HG03442 (cell line): Measurements from ENCODE around the gene ETFB.

ENCODE experiments used
- ATAC-seq: cut with Tn5 transposase; IDR thresholded peaks from one replicate; pipeline ENCODE4 v1.9.1; 2021; ENCODE audit warnings: mild to moderate bottlenecking, moderate library complexity; ENCODE audit not compliant: unreplicated experiment

ETFB gene

DNA sequence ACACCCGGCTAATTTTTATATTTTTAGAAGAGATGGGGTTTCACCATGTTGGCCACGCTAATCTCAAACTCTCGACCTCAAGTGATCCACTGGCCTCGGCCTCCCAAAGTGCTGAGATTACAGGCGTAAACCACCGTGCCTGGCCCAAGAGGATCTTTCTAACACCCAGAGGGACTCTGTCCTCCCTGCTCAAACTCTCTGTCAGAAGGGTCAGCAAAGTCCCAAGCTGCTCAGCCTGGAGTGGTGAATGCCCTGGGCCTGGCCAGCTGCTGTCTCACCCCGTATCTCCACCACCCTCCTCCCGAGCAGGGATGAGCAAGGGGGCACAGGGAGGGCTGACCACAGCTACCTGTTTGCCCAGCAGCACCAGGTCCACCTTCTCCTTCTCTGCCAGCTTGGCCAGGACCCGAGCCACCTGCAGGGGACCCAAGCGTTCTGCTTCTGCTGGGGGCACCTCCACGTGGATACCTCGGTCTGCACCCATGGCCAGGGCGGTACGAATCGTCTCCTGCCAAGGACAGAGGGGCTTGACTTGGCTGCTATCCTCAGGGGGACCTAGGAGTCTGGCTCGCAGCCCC, 13.3 kb downstream of the ETFB start:
- ATAC-seq, result no peak

DNA sequence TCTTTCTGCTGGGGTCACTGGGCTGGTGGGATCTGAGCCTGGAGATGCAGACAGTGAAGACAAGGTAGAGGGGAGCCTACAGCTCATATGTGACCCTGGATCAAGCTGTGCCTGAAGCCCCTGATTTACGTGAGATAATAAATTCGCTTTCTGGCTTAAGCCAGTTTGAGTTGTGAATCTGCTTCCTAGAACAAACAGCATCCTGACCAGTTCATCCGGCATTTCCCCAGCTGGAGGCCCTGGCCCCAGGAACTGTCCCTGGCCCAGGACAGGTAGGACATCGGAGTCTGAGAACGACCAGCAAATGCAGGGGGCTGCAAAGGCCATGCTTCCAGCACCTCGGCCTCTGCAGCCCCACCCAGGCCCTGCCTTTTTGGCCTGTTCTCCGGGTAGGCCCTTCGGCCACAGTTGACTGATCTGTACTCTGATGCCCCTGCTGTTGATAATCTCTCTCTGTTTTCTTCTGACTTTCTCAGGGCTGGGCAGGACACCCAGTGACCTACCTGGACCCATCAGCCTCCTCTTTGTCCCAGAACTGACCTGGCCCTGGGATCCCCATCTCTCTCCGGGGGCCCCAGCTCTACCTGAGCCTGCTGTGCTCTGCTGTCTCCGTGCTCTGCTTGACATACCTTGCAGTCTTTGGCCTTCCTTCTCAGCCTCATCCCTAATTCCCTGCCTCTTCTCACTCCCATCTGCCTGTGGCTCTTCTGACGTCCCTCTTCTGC, 14.8 kb downstream of the ETFB start:
- no peak for ATAC-seq

DNA sequence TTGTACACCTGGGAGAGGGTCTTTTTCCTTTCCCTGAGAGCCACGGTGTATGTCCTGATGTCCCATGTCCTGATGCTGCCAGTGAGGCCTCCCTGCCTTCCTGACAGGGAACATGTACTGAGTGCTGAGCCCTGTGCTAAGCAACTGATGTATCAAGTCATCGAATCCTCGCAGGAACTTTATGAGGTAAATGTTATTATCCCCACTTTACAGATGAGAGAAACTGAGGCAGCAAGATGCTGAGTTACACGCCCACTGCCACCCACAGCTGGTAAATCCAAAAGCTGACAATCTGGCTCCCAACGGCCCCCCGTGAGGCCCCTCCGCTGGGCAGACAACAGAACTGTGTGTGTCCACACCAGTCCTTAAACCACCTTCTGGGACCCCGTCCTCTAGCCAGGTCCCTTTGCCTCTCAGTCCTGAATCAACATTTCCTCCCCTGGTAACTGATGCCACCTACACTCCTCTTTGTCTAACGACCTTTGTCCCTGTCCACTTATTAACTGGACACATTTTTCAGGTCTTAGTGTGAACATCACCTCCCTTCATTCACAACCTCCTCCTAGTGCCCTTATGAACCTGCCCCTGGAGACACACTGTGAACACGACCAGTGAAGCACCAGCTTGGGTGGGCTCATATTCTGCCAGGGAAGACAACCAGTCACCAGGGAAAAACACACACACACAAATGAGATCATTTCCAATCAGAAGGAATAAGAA, 18.8 kb downstream of the ETFB start:
- no peak for ATAC-seq

DNA sequence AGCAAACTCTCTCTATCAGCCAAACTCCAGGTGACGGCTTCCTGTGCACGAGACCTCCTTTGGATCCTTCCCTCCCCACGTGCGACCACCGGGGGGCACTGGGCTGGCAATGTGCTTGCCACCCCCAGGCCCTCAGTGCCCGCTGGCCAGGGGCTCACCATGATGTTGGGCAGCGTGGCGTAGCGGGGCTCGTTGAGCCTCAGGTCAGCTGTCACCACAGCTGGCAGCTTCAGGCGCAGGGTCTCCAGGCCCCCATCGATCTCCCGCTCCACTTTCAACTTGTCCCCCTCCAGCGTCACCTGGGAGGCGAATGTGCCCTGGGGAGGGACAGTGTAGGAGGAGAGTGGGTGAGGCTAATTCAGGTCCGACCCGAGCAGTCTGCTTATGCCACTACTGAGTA, 19.4 kb downstream of the ETFB start:
- ATAC-seq, result no peak

DNA sequence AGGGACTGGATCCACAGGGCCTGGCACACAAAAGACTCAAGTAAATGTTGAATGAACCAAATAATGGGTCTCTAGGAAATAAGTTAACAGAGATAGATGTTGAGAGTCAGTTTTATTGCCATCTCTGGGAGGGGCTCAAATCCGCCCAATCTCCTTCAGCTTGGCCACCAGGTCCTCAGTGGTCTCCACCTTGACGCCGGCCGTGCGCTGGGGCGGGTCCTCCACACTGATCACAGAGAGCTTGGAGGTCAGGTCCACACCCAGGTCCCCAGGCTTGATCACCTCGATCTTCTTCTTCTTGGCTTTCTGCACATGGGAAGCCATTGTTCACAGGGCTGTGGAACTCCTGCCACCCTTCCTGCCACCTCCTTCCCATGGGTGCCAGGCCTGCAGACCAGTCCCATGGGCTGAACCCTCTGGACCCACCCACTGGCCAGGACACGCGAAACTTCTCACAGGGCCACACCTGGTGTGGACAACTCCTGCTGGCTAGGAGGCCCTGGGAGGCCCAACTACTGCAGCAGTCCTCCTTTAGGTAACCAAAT, 21.0 kb downstream of the ETFB start:
- no peak for ATAC-seq

DNA sequence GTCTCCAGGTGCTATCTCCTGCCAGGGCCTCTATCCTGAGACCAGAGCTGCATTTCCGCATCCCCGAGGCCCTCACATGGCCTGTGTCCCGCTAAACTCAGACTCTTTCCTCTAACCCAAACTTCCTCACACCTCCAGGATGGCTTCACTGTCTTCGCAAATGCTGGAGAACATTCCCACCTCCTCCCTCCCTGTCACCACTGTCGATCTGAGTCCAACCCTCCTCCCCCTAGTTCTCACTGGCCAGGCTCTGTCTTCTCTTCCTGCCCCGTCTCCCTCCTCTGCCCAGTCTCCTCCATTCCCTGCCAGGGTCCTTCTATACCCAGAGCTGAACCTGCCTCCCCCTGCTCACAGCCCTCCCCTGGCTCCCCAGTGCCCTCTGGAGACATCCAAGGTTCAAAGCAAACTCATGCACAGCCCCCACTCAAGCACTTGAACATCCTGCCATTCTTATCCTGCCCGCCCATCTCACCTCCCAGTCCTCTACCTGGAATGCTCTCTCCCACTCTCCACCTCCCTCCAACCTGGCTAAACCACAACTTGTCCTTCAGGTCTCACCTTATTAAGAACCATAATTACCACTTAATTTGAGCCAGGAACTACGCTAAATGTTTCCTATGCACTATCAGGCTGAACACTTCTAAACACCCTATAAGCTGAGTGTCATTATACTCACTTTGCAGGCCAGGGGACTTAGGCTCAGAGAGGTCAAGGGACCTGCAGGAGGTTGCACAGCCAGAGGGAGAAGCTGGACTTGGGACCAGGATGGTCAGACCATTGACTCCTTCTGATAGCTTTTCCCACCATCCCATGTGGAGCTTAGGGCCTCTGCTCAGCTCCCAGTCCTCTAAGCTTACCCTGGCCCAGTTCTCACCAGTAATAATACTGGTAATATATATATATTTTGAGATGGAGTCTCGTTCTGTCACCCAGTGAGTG, 23.3 kb downstream of the ETFB start:
- ATAC-seq, result no peak

DNA sequence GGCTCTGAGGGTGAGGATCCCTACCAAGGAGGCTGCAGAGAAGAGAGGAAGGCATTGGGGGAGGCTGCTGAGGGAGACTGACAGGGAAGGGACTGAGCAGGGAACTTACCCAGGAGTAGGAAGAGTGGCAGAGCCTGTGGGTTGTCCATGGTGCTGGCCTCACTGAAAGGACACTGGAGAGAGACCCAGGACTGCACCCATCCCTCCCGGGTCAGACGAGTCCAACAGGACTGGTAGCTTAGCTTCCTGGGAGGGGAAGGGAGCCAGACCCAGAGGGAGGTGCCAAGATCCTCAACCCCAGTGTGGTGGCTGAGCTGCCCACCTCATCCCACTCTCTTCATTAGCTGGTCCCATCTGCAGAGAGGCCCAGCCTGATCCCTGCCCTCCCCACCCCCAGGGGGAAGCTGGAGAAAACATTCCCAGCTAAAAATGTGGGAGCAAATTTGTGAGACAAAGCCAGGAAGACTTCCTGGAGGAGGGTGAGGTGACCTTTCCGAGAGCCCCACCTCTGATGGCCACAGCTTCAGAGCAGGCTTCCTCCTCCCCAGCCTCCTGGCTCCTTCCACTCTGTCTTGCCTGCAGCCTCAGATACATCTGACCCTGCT, 24.1 kb downstream of the ETFB start, which contains the start of gene VSIG10L:
Gene VSIG10L, minus strand, starts transcription at position 164 of the 605 bp plus-strand sequence. Its CDS starts 15 bp downstream, at position 149.
- ATAC-seq, result no peak

DNA sequence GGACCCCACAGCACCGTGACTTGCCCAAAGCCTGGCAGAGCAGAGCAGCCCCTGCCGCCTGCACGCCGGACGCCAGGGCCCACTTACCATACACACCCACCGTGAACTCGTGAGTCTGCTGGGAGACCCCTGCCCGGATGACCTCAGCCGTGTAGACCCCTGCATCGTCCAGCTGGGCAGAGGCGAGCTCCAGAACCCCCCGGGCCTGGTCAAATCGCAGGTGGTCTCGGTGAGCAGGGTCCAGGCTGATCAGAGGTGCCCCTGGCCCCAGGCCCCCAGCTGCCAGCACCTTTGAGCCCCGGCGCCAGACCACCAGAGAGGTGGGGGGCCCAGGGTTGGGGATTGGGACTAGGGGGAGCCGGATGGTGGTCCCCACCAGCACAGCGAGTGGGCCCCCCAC, 25.1 kb downstream of the ETFB start:
- ATAC-seq, result no peak

DNA sequence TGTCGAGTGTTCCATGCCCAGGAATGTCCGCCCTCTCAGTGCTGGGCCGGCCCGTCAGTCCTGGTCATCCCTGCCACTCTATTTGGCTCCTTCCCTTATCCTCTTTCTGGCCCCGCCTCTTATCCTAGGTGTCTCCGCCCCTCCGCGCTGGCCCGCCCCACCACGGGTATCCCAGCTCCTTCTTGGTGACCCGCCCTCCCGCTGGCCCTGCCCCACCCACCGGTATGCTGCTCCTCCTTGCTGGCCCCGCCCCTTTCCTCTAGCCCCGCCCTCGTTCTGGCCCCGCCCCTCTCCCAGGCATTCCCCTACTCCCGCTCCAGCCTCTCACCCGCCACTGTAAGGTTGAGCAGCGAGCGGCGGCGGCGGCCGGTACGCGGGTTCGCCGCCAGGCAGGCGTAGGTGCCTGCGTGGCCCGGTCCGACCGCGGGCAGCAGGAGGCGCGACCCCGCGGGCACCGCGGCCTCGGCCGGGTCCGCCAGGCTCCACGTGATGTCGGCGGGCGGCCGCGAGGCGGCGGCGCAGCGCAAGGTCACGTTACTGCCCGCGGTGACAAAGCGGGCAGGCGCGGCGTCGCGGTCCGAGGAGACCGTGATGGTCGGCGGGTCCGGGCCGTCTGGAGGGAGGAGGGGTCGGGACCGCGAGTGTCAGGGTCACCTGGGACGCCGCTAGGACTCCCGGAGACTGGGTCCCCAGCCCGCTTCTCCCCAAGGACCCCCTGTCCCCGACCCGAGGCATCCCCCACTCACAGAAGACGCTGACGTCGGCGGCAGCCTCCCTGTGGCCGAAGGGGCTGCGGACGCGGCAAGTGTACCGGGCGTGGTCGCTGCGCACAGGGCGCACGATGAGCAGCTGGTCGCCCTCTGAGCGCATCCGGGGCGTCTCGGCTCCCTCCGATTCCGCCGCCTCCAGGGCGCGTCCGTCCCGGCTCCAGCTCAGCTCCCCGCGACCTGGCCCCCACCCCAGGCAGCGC, 26.2 kb downstream of the ETFB start:
- ATAC-seq, result peak; percentile 41

DNA sequence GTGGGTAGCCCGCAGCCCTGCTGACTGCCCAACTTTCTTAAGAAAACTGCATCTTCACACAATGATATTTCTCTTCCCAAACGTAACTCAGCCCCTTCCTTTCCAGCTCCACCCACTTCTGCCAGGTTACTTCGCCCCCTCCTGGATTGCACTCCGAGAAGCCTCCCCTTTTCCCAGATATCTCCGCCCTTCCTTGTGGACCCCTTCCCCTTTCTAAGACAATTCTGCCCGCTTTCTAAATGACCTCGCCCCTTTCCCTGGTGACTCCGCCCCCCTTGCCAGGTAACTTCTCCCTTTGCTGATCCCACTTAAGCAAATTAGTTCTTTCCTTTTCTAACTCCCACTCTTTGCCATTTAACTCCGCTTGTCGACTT, 26.9 kb downstream of the ETFB start:
- ATAC-seq, result no peak

DNA sequence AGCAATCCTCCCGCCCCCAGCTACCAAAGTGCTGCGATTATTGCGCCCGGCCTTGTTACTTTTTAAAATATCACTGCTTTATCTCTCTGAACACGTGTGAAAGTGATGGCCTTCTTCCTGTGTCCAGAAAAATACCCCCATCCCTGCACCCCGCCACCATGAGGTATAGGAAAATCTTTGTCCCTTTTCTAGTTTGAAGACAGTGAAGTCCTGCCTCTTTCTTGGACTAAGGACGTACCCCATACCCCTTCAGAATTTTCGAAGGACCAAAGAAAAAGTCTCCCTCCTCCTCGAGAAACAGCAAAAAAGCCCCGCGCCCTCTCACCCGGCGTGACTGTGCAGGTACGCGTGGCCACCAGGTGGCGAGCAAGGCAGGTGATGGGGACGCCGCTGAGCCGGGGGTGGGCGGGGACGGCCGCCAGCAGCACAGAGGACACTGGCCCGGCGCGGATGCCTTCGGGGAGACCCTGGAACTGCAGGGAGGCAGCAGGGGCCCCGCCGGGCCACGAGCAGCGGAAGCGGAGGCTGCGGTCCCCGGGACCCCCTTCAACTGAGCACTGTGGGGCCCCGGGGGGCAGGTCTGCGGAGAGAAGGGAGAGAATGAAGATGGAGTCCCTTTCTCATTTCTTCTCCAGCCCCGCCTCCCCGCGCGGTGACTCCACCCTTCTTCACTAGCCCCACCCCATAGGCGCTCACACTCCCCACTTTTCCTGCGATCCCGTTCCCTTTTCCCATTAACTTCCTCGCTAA, 27.4 kb downstream of the ETFB start:
- ATAC-seq, result peak; percentile 57

DNA sequence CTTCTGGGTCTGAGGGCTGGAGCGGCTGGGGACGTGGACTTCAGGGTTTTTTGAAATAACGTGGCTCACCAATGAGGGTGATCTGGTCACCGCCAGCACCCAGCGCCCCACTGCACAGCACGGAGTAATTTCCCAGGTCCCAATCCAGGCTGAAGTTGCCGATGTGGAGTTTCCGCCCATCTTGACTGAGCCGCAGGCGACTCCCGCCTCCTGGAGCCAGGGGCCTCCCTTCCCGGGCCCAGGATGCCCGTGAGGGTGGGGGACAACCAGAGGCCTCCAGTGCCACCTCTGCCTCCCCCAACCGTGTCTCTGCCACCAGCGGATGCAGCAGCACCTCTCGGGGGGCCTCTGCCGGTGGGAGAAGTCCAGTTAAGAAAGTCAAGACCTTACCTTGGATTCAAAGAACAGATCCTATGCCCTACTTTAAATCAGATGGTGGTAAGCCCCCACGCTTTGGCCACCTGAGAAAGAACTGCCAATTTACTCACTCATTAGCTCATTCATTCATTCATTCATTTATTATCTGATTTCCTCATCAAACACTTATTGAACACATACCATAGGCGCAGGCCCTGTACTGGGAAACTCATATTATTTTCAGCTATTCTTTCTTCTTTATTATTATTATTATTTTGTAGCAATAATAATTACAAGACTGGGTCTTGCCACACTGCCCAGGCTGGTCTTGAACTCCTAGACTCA, 28.2 kb downstream of the ETFB start:
- ATAC-seq, result no peak

DNA sequence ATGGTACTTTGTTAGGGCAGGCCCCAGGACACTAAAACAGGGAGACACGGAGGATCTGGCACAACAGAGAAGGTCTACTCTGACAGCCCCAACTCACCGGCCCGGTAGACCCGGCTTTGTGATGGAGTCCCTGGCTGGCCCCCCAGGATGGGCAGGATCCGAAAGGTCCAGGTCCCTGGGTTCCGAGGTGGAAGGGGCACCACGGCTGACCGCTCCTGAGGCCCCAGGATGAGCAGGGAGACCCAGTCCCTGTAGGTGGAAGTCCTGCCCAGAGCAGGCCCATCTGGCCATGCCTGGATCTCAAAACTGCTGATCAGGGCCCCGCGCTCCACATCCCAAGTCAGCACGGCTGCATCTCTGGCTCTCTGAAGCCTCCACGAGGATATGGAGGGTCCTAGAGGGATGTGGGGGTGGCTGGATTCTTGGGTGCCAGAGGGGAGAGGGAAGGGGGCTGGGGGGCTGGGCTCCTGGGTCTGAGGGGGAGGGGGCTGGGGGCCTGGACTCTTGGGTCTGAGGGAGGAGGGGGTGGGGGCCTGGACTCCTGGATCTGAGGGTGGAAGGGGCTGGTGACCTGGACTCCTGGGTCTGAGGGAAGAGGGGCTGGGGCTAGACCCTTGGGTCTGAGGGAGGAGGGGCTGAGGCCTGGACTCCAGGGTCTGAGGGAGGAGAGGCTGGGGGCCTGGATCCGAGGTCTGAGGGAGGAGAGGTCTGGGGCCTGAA, 28.9 kb downstream of the ETFB start:
- no peak for ATAC-seq

DNA sequence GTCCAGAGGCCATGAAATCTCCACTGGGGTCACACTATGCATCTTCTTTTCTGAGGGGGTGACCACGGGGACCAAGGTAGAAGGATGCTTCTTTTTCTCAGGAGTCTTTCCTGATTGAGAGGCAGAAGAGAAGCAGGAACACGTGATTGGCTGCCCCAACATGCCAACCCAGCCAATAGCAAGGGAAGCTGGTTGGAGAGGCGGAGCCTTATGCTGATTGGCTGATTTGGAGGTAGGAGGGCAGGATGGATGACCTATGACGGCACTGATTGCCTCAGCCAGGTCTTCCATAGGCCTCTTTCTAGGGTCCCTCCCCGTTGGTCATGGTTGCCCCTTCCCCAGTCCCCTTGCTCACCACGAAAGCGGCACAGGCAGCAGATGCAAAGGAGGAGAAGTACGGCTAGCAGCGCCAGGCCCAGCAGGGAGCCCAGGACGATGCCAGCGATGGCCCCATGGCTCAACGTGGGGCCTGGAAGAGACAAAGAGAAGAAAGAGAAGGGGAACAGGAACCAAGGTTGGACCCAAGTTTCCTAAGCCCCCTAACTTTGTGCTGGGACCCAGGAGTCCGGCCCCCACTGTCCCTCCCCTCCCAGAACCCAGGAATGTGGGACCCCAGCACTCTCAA, 32.2 kb downstream of the ETFB start:
- no peak for ATAC-seq

DNA sequence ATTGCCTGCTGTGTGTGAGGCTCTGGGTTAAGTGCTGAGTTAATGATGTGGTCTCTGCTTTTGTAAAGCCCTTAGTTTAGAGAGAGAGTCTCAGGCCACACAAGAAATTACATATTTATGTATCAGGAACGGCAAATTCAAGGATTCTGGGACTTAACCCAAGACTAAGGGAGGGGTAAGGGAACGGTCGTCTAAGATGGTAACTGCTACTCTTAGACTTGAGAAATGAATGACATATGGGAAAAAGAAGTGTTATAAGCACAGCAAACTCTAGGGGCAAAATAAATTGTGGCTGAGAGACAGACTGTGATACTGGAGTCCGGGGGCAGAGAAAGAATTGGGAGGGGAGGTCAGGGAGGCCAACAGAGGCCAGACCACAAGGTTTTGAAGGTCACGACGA, 34.5 kb downstream of the ETFB start:
- ATAC-seq, result no peak

DNA sequence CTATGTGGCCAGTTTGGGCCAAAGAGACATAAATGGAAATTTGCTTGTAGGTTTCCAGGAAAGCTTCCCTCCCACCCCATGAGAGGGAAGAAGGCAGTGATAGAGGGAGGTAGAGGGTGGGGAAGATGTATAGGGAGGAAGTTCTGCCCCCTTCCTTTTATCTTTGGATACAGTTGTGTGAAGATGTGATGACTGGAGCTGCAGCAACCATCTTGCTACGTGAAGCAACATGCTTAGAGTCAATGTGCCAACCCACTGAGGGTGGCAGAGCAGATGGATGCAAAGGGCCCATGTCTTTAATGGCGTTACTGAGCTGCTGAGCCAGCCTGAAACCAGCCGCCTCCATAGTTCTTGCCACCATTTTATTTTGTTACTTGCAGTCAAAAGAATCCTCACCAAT, 35.0 kb downstream of the ETFB start:
- ATAC-seq, result no peak

DNA sequence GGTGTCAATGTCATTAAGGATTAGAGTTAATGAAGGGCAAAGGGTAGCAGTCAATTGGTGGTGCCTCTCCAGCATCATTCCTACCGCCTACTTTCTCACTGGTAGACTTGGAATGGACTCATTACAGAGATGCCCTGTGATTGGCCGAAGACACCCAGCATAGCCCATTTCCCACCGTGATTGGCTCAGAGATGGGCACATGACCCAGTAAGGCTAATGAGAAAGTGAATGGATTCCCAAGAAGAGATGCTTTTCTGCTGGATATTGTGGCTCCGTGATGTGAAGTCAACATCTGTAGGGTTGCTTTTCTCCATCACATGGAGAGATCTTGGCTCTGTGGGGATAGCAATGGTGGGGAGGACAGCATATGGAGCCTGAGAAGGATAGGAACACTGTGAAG, 35.8 kb downstream of the ETFB start:
- no peak for ATAC-seq
